T-helper 17 cell (primary cell): ENCODE data around the gene PPP1R15B. TPM values are rescaled to one million over a fixed set of nuclear protein-coding genes. Genes with fewer than 3 reads are reported as not detected.
A peak's percentile ranks its signal among the peaks of the same experiment; 100 is the strongest.
"Not testable (repeated sequence)": the region's sequence is repeated elsewhere in the genome, so short reads cannot be mapped to it uniquely, and the experiment has no call there.

Experiments used
- ATAC-seq: fragments of 150-1000 bp; cut with Tn5 transposase; 2 replicates; pipeline ENCODE4 v1.10.0; 2021; ENCODE audit warnings: mild to moderate bottlenecking, moderate library complexity
- DNase-seq, 3 donors: peaks; one replicate each; pipeline versions ENCODE4 v3.0.0 to v3.0.0-alpha.2; 2020 to 2021
- H3K9me3 ChIP-seq: one replicate; pipeline ENCODE4 v1.7.0; 2013; ENCODE audit warnings: low read length, mild to moderate bottlenecking; ENCODE audit not compliant: control insufficient read depth, poor library complexity, severe bottlenecking
- H3K27ac Mint-ChIP-seq: one replicate; pipeline ENCODE4 v1.8.0; 2022; ENCODE audit warnings: mild to moderate bottlenecking, moderate library complexity, mixed read lengths
- H3K27me3 Mint-ChIP-seq: one replicate; pipeline ENCODE4 v1.8.0; 2022; ENCODE audit warnings: mixed read lengths
- H3K36me3 Mint-ChIP-seq: one replicate; pipeline ENCODE4 v1.8.0; 2022; ENCODE audit warnings: low read depth, mixed read lengths
- H3K4me1 Mint-ChIP-seq: one replicate; pipeline ENCODE4 v1.8.0; 2022; ENCODE audit warnings: mild to moderate bottlenecking, mixed read lengths
- H3K4me3 Mint-ChIP-seq: one replicate; pipeline ENCODE4 v1.8.0; 2022; ENCODE audit warnings: mild to moderate bottlenecking, moderate library complexity, mixed read lengths
- total RNA-seq, 4 donors: library from RNA in 2 of 4; stranded (reverse) in 2 of 4; gene quantifications; one replicate each; pipeline ENCODE4 v1.2.3 and lab custom pipeline; 2022 to 2026

PPP1R15B gene
- total RNA-seq, 2 donors from 2014 or later, result 207 to 266 TPM

GRCh38 chr1:204424621-204425020 is 13.0 kb upstream of the PPP1R15B start:
- Mint-ChIP-seq H3K27ac (no peak overlapping the region), H3K4me1 (peaks cover 14% of the 10 kb centered on the region), H3K4me3 (no peak overlapping the region), H3K36me3 (peaks cover 11% of the 10 kb centered on the region), H3K27me3 (no peaks in the 10 kb centered on the region)
- DNase-seq (no peak), ATAC-seq (no peak)
- H3K9me3 ChIP-seq, result no peaks in the 10 kb centered on the region

GRCh38 chr1:204422061-204422705 is 10.6 kb upstream of the PPP1R15B start:
- not testable (repeated sequence) for H3K27ac Mint-ChIP-seq, H3K9me3 ChIP-seq, DNase-seq, H3K4me3 Mint-ChIP-seq, H3K27me3 Mint-ChIP-seq, ATAC-seq
- peaks cover 22% of the 10 kb centered on the region for H3K4me1 Mint-ChIP-seq
- H3K36me3 Mint-ChIP-seq, result peaks cover 10% of the 10 kb centered on the region

- Mint-ChIP-seq H3K4me3 (no peak overlapping the region), H3K36me3 (peaks cover 10% of the 10 kb centered on the region), H3K27ac (no peak overlapping the region), H3K4me1 (peaks cover 20% of the 10 kb centered on the region), H3K27me3 (no peaks in the 10 kb centered on the region)
- no peaks in the 10 kb centered on the region for H3K9me3 ChIP-seq
- DNase-seq (no peak), ATAC-seq (no peak)
These were observed 9.8 kb upstream of the PPP1R15B start for GRCh38 chr1:204421441-204421840.

- Mint-ChIP-seq H3K4me3 (no peak overlapping the region), H3K36me3 (peaks cover 6% of the 10 kb centered on the region), H3K4me1 (peaks cover 18% of the 10 kb centered on the region), H3K27ac (peak overlapping the region; percentile 74), H3K27me3 (no peaks in the 10 kb centered on the region)
- DNase-seq (no peak), ATAC-seq (no peak)
- H3K9me3 ChIP-seq, result no peaks in the 10 kb centered on the region
These were observed 8.7 kb upstream of the PPP1R15B start for GRCh38 chr1:204420039-204421004.

- Mint-ChIP-seq H3K27ac (peak overlapping the region; percentile 74), H3K4me1 (peaks cover 18% of the 10 kb centered on the region), H3K36me3 (peaks cover 6% of the 10 kb centered on the region), H3K27me3 (no peaks in the 10 kb centered on the region), H3K4me3 (no peak overlapping the region)
- DNase-seq, result no peak
- no peak for ATAC-seq
- H3K9me3 ChIP-seq, result no peaks in the 10 kb centered on the region
These were observed 7.4 kb upstream of the PPP1R15B start for GRCh38 chr1:204419064-204419403.

GRCh38 chr1:204418174-204419063 is 6.8 kb upstream of the PPP1R15B start:
- ATAC-seq (peak; percentile 61), DNase-seq (no peak)
- H3K36me3 Mint-ChIP-seq, result peaks cover 6% of the 10 kb centered on the region
- no peak overlapping the region for H3K4me3 Mint-ChIP-seq
- H3K27ac Mint-ChIP-seq, result peak overlapping the region; percentile 74
- H3K9me3 ChIP-seq, result no peaks in the 10 kb centered on the region
- H3K4me1 Mint-ChIP-seq, result peaks cover 18% of the 10 kb centered on the region
- no peaks in the 10 kb centered on the region for H3K27me3 Mint-ChIP-seq

- Mint-ChIP-seq H3K4me3 (peak overlapping the region; percentile 37), H3K27ac (peak overlapping the region; percentile 74), H3K4me1 (peaks cover 22% of the 10 kb centered on the region), H3K36me3 (peaks cover 6% of the 10 kb centered on the region), H3K27me3 (no peaks in the 10 kb centered on the region)
- DNase-seq, result no peak
- H3K9me3 ChIP-seq, result no peaks in the 10 kb centered on the region
- ATAC-seq, result peak; percentile 56
These were observed 5.7 kb upstream of the PPP1R15B start for GRCh38 chr1:204417074-204417997.

GRCh38 chr1:204416589-204417073 is 5.0 kb upstream of the PPP1R15B start:
- ATAC-seq (no peak), DNase-seq (no peak)
- Mint-ChIP-seq H3K27me3 (no peaks in the 10 kb centered on the region), H3K4me1 (peaks cover 22% of the 10 kb centered on the region), H3K4me3 (peak overlapping the region; percentile 41), H3K36me3 (peaks cover 6% of the 10 kb centered on the region), H3K27ac (peak overlapping the region; percentile 61)
- H3K9me3 ChIP-seq, result no peaks in the 10 kb centered on the region

- H3K9me3 ChIP-seq, result no peaks in the 10 kb centered on the region
- Mint-ChIP-seq H3K27ac (peak overlapping the region; percentile 61), H3K4me1 (peaks cover 24% of the 10 kb centered on the region), H3K27me3 (no peaks in the 10 kb centered on the region), H3K4me3 (no peak overlapping the region), H3K36me3 (peaks cover 5% of the 10 kb centered on the region)
- no peak for DNase-seq
- no peak for ATAC-seq
These were observed 3.7 kb upstream of the PPP1R15B start for GRCh38 chr1:204415351-204415750.

GRCh38 chr1:204414016-204414415 is 2.4 kb upstream of the PPP1R15B start:
- peaks cover 2% of the 10 kb centered on the region for H3K36me3 Mint-ChIP-seq
- H3K27me3 Mint-ChIP-seq, result no peaks in the 10 kb centered on the region
- DNase-seq (no peak), ATAC-seq (no peak)
- H3K9me3 ChIP-seq, result no peaks in the 10 kb centered on the region
- peak overlapping the region; percentile 100 for H3K27ac Mint-ChIP-seq
- H3K4me1 Mint-ChIP-seq, result peaks cover 18% of the 10 kb centered on the region
- H3K4me3 Mint-ChIP-seq, result no peak overlapping the region

GRCh38 chr1:204413170-204413535 is 1.5 kb upstream of the PPP1R15B start:
- Mint-ChIP-seq H3K27ac (peak overlapping the region; percentile 100), H3K4me3 (peak overlapping the region; percentile 76), H3K4me1 (peaks cover 18% of the 10 kb centered on the region), H3K27me3 (no peaks in the 10 kb centered on the region), H3K36me3 (peaks cover 5% of the 10 kb centered on the region)
- H3K9me3 ChIP-seq, result no peaks in the 10 kb centered on the region
- no peak for ATAC-seq
- DNase-seq, result no peak
